Neuronal stem cell (in vitro differentiated cells): ENCODE data around the gene ZNF830.

Source experiments
- DNase-seq: peaks from one replicate; pipeline ENCODE4 v3.0.0-alpha.2; 2013; ENCODE audit warnings: low spot score
- H2AFZ ChIP-seq: one replicate; pipeline ENCODE4 v1.6.1; 2013; ENCODE audit warnings: mild to moderate bottlenecking, low read length, inconsistent platforms
- H2AK5ac ChIP-seq: 2 replicates; pipeline ENCODE4 v1.6.1; 2013; ENCODE audit warnings: low read depth, mild to moderate bottlenecking, inconsistent platforms, low read length, moderate library complexity, mixed read lengths
- H2BK120ac ChIP-seq: 2 replicates; pipeline ENCODE4 v1.6.1; 2013; ENCODE audit warnings: low read depth, mild to moderate bottlenecking, inconsistent platforms, low read length, moderate library complexity, mixed read lengths
- H2BK12ac ChIP-seq: one replicate; pipeline ENCODE4 v1.6.1; 2013; ENCODE audit warnings: low read length, inconsistent platforms
- H2BK15ac ChIP-seq: 2 replicates; pipeline ENCODE4 v1.6.1; 2013; ENCODE audit warnings: mild to moderate bottlenecking, low read length, inconsistent platforms, mixed read lengths
- H2BK5ac ChIP-seq: one replicate; pipeline ENCODE4 v1.6.1; 2013; ENCODE audit warnings: inconsistent platforms, mild to moderate bottlenecking, low read length, moderate library complexity
- H3K14ac ChIP-seq: one replicate; pipeline ENCODE4 v1.6.1; 2013; ENCODE audit warnings: low read length, inconsistent platforms
- H3K18ac ChIP-seq: 2 replicates; pipeline ENCODE4 v1.6.1; 2013; ENCODE audit warnings: low read length, inconsistent platforms
- H3K23ac ChIP-seq: 2 replicates; pipeline ENCODE4 v1.6.1; 2013; ENCODE audit warnings: low read depth, mild to moderate bottlenecking, mixed read lengths, low read length, inconsistent platforms; ENCODE audit not compliant: poor library complexity
- H3K27ac ChIP-seq: replicated peaks from 3 replicates; pipeline ENCODE4 v1.5.1; 2013; ENCODE audit warnings: low read length, inconsistent platforms
- H3K27me3 ChIP-seq, 3 experiments: 2 replicates each; pipeline ENCODE4 v1.6.1; 2013; ENCODE audit warnings: low read length in 3 of 3, mild to moderate bottlenecking in 2 of 3, inconsistent platforms in 1 of 3, low read depth in 1 of 3, mixed read lengths in 1 of 3, moderate library complexity in 1 of 3; ENCODE audit not compliant: control insufficient read depth in 3 of 3, insufficient read depth in 3 of 3
- H3K36me3 ChIP-seq, 2 donors: replicated peaks in 1 of 2; 2 replicates each; pipeline ENCODE4 v1.6.1; 2013; ENCODE audit warnings: low read length in 2 of 2; ENCODE audit not compliant: control insufficient read depth in 2 of 2, insufficient read depth in 2 of 2
- H3K4ac ChIP-seq: 2 replicates; pipeline ENCODE4 v1.6.1; 2013; ENCODE audit warnings: inconsistent platforms, mild to moderate bottlenecking, low read length, moderate library complexity
- H3K4me1 ChIP-seq, 2 donors: 1 replicate in 1 of 2; 2 replicates in 1 of 2; pipeline ENCODE4 v1.6.1; 2013; ENCODE audit warnings: low read length in 2 of 2, low read depth in 1 of 2; ENCODE audit not compliant: control insufficient read depth in 2 of 2, insufficient read depth in 1 of 2
- H3K4me2 ChIP-seq: one replicate; pipeline ENCODE4 v1.6.1; 2013; ENCODE audit warnings: mild to moderate bottlenecking, low read length, inconsistent platforms; ENCODE audit not compliant: insufficient read depth, poor library complexity, severe bottlenecking
- H3K4me3 ChIP-seq, 2 donors: 2 replicates each; pipeline ENCODE4 v1.5.1; 2013; ENCODE audit warnings: low read length in 2 of 2, mild to moderate bottlenecking in 2 of 2, inconsistent platforms in 1 of 2, moderate library complexity in 1 of 2
- H3K79me1 ChIP-seq: one replicate; pipeline ENCODE4 v1.6.1; 2013; ENCODE audit warnings: low read depth, mild to moderate bottlenecking, inconsistent platforms, low read length, moderate library complexity
- H3K9ac ChIP-seq: one replicate; pipeline ENCODE4 v1.6.1; 2013; ENCODE audit warnings: mild to moderate bottlenecking, low read depth, low read length, inconsistent platforms; ENCODE audit not compliant: poor library complexity
- H3K9me3 ChIP-seq, 2 donors: replicated peaks in 1 of 2; 2 replicates each; pipeline versions ENCODE3 to v1.6.1; 2013; ENCODE audit warnings: low read length in 2 of 2, mild to moderate bottlenecking in 2 of 2, inconsistent platforms in 1 of 2, low read depth in 1 of 2, mixed read lengths in 1 of 2, moderate library complexity in 1 of 2; ENCODE audit not compliant: control insufficient read depth in 2 of 2, insufficient read depth in 1 of 2
- H4K8ac ChIP-seq: one replicate; pipeline ENCODE4 v1.6.1; 2013; ENCODE audit warnings: low read depth, mild to moderate bottlenecking, inconsistent platforms, low read length, moderate library complexity
- H4K91ac ChIP-seq: one replicate; pipeline ENCODE4 v1.6.1; 2013; ENCODE audit warnings: low read length, low read depth, mild to moderate bottlenecking, inconsistent platforms; ENCODE audit not compliant: poor library complexity
- WGBS, 2 donors: extraction: QIAGEN DNeasy Blood & Tissue Kit; methylation state at CpG; one replicate each; pipeline ENCODE4 v1.1.7; 2013; ENCODE audit warnings: missing lambda C conversion rate in 2 of 2, mixed read lengths in 1 of 2; ENCODE audit not compliant: insufficient read length in 2 of 2, insufficient replicate concordance in 1 of 2; ENCODE audit errors: extremely low coverage in 2 of 2; 5-methylcytosine and 5-hydroxymethylcytosine counted together

The ZNF830 gene

DNA sequence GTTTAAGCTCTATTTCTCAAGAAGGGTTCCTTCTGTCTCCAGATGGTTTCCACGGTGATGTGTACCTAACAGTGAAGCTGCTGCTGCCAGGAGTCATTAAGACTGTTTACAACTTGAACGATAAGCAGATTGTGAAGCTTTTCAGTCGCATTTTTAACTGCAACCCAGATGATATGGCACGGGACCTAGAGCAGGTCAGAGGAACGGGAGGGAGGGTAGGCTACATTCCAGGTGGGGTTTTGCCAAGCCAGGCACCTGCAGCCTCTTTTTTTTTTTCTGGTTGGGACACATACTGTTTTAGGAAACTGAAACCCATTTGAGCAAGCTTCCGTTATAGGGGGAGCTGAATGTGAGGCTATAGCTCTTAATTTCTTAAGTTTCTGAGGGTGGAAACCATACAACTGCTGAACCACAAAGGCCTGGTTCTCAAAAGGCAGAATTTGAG lies 29.6 kb downstream of the ZNF830 start:
- Histone ChIP-seq H2AK5ac (no peak overlapping the region), H3K4ac (no peak overlapping the region), H3K9ac (no peak overlapping the region), H3K4me2 (no peak overlapping the region), H3K4me1 (no peaks in the 10 kb centered on the region), H2BK5ac (no peak overlapping the region), H2AFZ (no peak overlapping the region), H2BK12ac (no peak overlapping the region), H3K14ac (no peak overlapping the region), H3K4me3 (no peak overlapping the region), H3K9me3 (no peaks in the 10 kb centered on the region), H3K27me3 (no peaks in the 10 kb centered on the region), H3K27ac (no peak overlapping the region), H2BK15ac (no peak overlapping the region), H3K79me1 (no peaks in the 10 kb centered on the region), H3K36me3 (peaks cover 70 to 97% of the 10 kb centered on the region in 2 donors), H3K18ac (no peak overlapping the region), H3K23ac (no peak overlapping the region), H4K91ac (no peak overlapping the region), H2BK120ac (no peak overlapping the region), H4K8ac (no peak overlapping the region)
- no CpG with 5 or more reads among the region's 6 CpGs for WGBS, 2 donors
- DNase-seq = no peak

DNA sequence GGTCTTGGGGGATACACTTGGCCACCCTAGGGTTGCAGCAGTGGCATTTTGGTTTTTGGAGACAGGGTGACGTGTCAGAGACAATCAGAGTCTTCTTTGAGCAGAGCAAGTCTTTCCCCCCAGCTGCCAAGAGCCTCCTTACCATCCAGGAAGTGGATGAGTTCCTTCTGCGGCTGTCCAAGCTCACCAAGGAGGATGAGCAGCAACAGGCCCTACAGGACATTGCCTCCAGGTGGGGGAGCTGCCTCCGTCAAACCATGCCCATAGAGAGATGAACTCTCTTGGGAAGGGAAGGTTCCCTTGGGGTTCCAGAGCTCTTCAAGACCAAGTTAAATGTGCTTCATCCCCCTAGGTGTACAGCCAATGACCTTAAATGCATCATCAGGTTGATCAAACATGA lies 30.3 kb downstream of the ZNF830 start:
- H3K4ac ChIP-seq = no peak overlapping the region
- peaks cover 74 to 97% of the 10 kb centered on the region in 2 donors for H3K36me3 ChIP-seq
- no peaks in the 10 kb centered on the region for H3K27me3 ChIP-seq
- no peak overlapping the region for H2BK5ac ChIP-seq
- no peak overlapping the region for H2BK120ac ChIP-seq
- no peak for DNase-seq
- no peak overlapping the region for H3K14ac ChIP-seq
- H2BK12ac ChIP-seq = no peak overlapping the region
- H3K79me1 ChIP-seq = no peaks in the 10 kb centered on the region
- no peak overlapping the region for H2AK5ac ChIP-seq
- no peak overlapping the region for H2AFZ ChIP-seq
- H3K4me1 ChIP-seq = no peaks in the 10 kb centered on the region
- H2BK15ac ChIP-seq = no peak overlapping the region
- H3K9me3 ChIP-seq = no peaks in the 10 kb centered on the region
- H4K91ac ChIP-seq = no peak overlapping the region
- no peak overlapping the region for H3K23ac ChIP-seq
- H4K8ac ChIP-seq = no peak overlapping the region
- H3K4me3 ChIP-seq = no peak overlapping the region
- H3K27ac ChIP-seq = no peak overlapping the region
- H3K9ac ChIP-seq = no peak overlapping the region
- no CpG with 5 or more reads among the region's 3 CpGs for WGBS, 2 donors
- no peak overlapping the region for H3K18ac ChIP-seq
- H3K4me2 ChIP-seq = no peak overlapping the region

DNA sequence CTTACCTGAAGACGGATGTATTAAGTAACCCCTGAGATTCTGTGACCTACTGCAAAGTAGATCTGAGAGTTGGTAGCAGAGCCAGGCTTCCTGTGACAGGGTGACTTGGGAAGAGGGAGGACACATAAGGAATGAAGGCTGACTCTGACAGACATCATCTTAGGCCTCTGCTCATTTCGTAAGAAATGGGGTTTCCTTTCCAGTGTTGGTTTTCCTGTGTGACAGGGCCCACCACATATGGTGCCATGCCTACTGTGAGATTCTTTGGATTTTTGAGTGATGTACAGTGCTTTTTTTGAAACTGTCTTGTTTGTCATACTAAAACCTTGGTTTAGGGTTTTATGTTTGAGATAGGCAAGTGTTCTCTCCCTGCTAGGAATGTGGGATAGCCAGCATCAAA lies 31.7 kb downstream of the ZNF830 start:
- no peak for DNase-seq
- Histone ChIP-seq H2BK12ac (no peak overlapping the region), H3K9me3 (no peaks in the 10 kb centered on the region), H3K27me3 (no peaks in the 10 kb centered on the region), H2BK15ac (no peak overlapping the region), H3K4me2 (no peak overlapping the region), H2AFZ (no peak overlapping the region), H2BK120ac (no peak overlapping the region), H4K8ac (no peak overlapping the region), H3K9ac (no peak overlapping the region), H4K91ac (no peak overlapping the region), H3K14ac (no peak overlapping the region), H3K23ac (no peak overlapping the region), H3K18ac (no peak overlapping the region), H3K79me1 (no peaks in the 10 kb centered on the region), H3K4me1 (no peaks in the 10 kb centered on the region), H2BK5ac (no peak overlapping the region), H3K27ac (no peak overlapping the region), H2AK5ac (no peak overlapping the region), H3K36me3 (peaks cover 84 to 100% of the 10 kb centered on the region in 2 donors), H3K4ac (no peak overlapping the region), H3K4me3 (no peak overlapping the region)
- WGBS, 2 donors = no CpG with 5 or more reads among the region's 2 CpGs

DNA sequence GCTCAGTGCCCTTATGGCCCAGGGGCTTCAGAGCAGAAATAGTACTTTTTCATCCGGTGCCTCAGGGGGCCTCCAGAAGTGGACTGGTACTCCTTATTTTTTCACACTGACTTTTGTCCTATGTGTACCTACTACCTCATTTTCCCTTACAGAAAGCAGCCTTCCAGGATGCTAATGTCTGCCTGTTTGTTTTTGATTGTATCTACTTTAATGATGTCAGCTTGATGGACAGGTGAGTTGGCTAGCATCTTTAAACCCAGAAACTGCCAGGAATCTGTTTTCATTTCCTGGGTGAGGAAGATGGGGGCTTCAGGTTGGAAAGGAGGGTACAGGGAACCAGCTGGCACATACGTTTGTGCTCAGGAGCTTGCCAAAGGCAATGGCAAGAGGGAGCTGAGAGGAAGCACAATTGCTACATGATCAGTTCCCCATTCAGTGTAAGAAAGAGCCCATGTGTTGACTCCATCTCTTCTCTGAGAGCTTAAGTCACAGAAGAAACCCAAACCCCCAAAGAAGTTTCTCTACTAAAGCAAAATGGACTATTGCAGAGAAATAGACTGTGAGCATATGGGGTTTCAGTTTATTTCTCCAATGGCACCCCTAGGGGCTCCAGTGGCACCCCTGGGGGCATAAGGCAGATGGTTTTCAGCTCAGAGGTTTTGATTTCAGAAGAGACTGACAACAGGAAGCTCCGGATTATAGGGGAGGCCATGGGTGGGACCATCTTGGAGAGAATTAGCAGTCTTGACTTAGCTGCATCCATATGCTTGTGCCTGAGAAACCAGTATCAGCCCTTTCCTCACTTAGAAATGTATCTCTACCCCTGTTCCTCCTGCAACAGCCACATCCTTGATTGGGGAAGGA lies 35.3 kb downstream of the ZNF830 start:
- Histone ChIP-seq H3K23ac (no peak overlapping the region), H3K27me3 (no peaks in the 10 kb centered on the region), H2BK12ac (no peak overlapping the region), H4K8ac (no peak overlapping the region), H2AFZ (no peak overlapping the region), H3K36me3 (peaks cover 85 to 96% of the 10 kb centered on the region in 2 donors), H3K4me2 (no peak overlapping the region), H2AK5ac (no peak overlapping the region), H3K9me3 (no peaks in the 10 kb centered on the region), H3K14ac (no peak overlapping the region), H4K91ac (no peak overlapping the region), H3K4me1 (no peaks in the 10 kb centered on the region), H3K4me3 (no peak overlapping the region), H3K27ac (no peak overlapping the region), H3K4ac (no peak overlapping the region), H3K79me1 (no peaks in the 10 kb centered on the region), H2BK15ac (no peak overlapping the region), H3K18ac (no peak overlapping the region), H2BK120ac (no peak overlapping the region), H3K9ac (no peak overlapping the region), H2BK5ac (no peak overlapping the region)
- no peak for DNase-seq
- WGBS, 2 donors = no CpG with 5 or more reads among the region's 3 CpGs
